Measurements from ENCODE around the gene AKAP13. TPM values are rescaled to one million over a fixed set of nuclear protein-coding genes. Genes with fewer than 3 reads are reported as not detected.

AKAP13 gene
- polyA plus RNA-seq, 1 donor from 2014 or later: 10.0 TPM

DNA sequence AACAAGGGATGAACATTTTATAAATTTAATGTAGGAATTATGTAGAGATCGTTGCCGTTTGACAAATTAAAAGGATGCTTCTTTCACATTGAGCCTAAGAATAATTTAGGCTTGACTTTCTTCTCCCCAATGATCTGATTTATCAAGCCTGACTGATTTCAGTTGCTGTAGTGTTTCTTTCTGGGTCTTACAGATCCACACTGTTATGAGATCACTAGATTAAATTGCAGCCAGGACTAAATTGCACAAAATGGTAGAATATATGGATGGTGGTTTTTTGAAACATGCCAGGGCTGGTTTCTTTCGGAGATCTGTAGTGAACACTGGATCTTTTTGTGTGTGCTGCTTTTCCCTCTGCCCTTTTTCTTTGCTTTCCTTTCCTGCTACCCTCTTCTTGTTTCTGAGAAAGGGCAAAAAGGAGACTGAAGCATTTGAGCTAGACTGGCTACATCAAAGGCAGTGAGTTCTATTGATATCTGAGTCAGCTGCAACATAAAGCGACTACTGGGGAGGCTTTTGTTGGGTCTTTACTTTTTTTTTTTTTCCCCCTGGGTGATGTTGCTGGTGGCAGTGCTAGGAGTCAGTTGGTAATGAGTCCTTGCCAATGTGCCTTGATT is 83.0 kb downstream of the AKAP13 start:
- Histone ChIP-seq H4K20me1 (ENCODE audit: insufficient read depth) (no peaks in the 10 kb centered on the region), H3K9me3 (ENCODE audit: low read length) (no peaks in the 10 kb centered on the region), H3K4me2 (ENCODE audit: low read length) (no peak overlapping the region), H3K27ac (ENCODE audit: low read length) (no peak overlapping the region), H3K36me3 (ENCODE audit: insufficient read depth, low read length) (no peaks in the 10 kb centered on the region), H3K27me3 (ENCODE audit: insufficient read depth, low read depth, low read length) (no peaks in the 10 kb centered on the region), H3K79me2 (replicated peaks; ENCODE audit: insufficient read depth, low read length) (no peaks in the 10 kb centered on the region), H3K4me3 (ENCODE audit: low read length) (no peak overlapping the region), H3F3A (ENCODE audit: insufficient read depth, low read length, poor library complexity, severe bottlenecking) (no peaks in the 10 kb centered on the region), H2AFZ (ENCODE audit: low read depth, low read length) (no peak overlapping the region), H3K9ac (ENCODE audit: low read length) (no peak overlapping the region), H3K9me2 (ENCODE audit: insufficient read depth, low read length) (no peaks in the 10 kb centered on the region)
- no peak for TF ChIP-seq EP300 (conservative IDR thresholded peaks at IDR 0.05; ENCODE audit: poor library complexity, severe bottlenecking)
- no peak for TF ChIP-seq RAD21 (conservative IDR thresholded peaks at IDR 0.05)
- no peak for TF ChIP-seq POLR2AphosphoS5 (IDR thresholded peaks at IDR 0.05)
- TF ChIP-seq TAF1 (IDR thresholded peaks at IDR 0.05; ENCODE audit: low read depth): no peak
- TF ChIP-seq, protein P1, sequence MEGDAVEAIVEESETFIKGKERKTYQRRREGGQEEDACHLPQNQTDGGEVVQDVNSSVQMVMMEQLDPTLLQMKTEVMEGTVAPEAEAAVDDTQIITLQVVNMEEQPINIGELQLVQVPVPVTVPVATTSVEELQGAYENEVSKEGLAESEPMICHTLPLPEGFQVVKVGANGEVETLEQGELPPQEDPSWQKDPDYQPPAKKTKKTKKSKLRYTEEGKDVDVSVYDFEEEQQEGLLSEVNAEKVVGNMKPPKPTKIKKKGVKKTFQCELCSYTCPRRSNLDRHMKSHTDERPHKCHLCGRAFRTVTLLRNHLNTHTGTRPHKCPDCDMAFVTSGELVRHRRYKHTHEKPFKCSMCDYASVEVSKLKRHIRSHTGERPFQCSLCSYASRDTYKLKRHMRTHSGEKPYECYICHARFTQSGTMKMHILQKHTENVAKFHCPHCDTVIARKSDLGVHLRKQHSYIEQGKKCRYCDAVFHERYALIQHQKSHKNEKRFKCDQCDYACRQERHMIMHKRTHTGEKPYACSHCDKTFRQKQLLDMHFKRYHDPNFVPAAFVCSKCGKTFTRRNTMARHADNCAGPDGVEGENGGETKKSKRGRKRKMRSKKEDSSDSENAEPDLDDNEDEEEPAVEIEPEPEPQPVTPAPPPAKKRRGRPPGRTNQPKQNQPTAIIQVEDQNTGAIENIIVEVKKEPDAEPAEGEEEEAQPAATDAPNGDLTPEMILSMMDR (IDR thresholded peaks at IDR 0.05; ENCODE audit: poor library complexity, severe bottlenecking): no peak
- no peak for TF ChIP-seq MXI1 (conservative IDR thresholded peaks at IDR 0.05; ENCODE audit: poor library complexity, severe bottlenecking)
- TF ChIP-seq, protein P2, sequence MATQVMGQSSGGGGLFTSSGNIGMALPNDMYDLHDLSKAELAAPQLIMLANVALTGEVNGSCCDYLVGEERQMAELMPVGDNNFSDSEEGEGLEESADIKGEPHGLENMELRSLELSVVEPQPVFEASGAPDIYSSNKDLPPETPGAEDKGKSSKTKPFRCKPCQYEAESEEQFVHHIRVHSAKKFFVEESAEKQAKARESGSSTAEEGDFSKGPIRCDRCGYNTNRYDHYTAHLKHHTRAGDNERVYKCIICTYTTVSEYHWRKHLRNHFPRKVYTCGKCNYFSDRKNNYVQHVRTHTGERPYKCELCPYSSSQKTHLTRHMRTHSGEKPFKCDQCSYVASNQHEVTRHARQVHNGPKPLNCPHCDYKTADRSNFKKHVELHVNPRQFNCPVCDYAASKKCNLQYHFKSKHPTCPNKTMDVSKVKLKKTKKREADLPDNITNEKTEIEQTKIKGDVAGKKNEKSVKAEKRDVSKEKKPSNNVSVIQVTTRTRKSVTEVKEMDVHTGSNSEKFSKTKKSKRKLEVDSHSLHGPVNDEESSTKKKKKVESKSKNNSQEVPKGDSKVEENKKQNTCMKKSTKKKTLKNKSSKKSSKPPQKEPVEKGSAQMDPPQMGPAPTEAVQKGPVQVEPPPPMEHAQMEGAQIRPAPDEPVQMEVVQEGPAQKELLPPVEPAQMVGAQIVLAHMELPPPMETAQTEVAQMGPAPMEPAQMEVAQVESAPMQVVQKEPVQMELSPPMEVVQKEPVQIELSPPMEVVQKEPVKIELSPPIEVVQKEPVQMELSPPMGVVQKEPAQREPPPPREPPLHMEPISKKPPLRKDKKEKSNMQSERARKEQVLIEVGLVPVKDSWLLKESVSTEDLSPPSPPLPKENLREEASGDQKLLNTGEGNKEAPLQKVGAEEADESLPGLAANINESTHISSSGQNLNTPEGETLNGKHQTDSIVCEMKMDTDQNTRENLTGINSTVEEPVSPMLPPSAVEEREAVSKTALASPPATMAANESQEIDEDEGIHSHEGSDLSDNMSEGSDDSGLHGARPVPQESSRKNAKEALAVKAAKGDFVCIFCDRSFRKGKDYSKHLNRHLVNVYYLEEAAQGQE (IDR thresholded peaks at IDR 0.05; ENCODE audit: borderline replicate concordance): no peak
- no peak for TF ChIP-seq EZH2 (IDR thresholded peaks at IDR 0.05; ENCODE audit: borderline replicate concordance, insufficient read depth, low read length, poor library complexity, severe bottlenecking)
- TF ChIP-seq SMC3 (conservative IDR thresholded peaks at IDR 0.05; ENCODE audit: poor library complexity): no peak

GRCh38 chr15:85463976-85464375 is 83.6 kb downstream of the AKAP13 start:
- Histone ChIP-seq H3K36me3 (ENCODE audit: insufficient read depth, low read length) (no peaks in the 10 kb centered on the region), H2AFZ (ENCODE audit: low read depth, low read length) (no peak overlapping the region), H3K9me2 (ENCODE audit: insufficient read depth, low read length) (no peaks in the 10 kb centered on the region), H3F3A (ENCODE audit: insufficient read depth, low read length, poor library complexity, severe bottlenecking) (no peaks in the 10 kb centered on the region), H4K20me1 (ENCODE audit: insufficient read depth) (no peaks in the 10 kb centered on the region), H3K9ac (ENCODE audit: low read length) (no peak overlapping the region), H3K4me3 (ENCODE audit: low read length) (no peak overlapping the region), H3K79me2 (replicated peaks; ENCODE audit: insufficient read depth, low read length) (peaks cover 4% of the 10 kb centered on the region), H3K27ac (ENCODE audit: low read length) (no peak overlapping the region), H3K4me2 (ENCODE audit: low read length) (no peak overlapping the region), H3K27me3 (ENCODE audit: insufficient read depth, low read depth, low read length) (no peaks in the 10 kb centered on the region), H3K9me3 (ENCODE audit: low read length) (no peaks in the 10 kb centered on the region)
- TF ChIP-seq TAF1 (IDR thresholded peaks at IDR 0.05; ENCODE audit: low read depth) (no peak), EZH2 (IDR thresholded peaks at IDR 0.05; ENCODE audit: borderline replicate concordance, insufficient read depth, low read length, poor library complexity, severe bottlenecking) (no peak), SMC3 (conservative IDR thresholded peaks at IDR 0.05; ENCODE audit: poor library complexity) (no peak), MXI1 (conservative IDR thresholded peaks at IDR 0.05; ENCODE audit: poor library complexity, severe bottlenecking) (no peak), EP300 (conservative IDR thresholded peaks at IDR 0.05; ENCODE audit: poor library complexity, severe bottlenecking) (no peak), RAD21 (conservative IDR thresholded peaks at IDR 0.05) (no peak), POLR2AphosphoS5 (IDR thresholded peaks at IDR 0.05) (no peak)
- TF ChIP-seq, protein P2 (IDR thresholded peaks at IDR 0.05; ENCODE audit: borderline replicate concordance): no peak
- TF ChIP-seq, protein P1 (IDR thresholded peaks at IDR 0.05; ENCODE audit: poor library complexity, severe bottlenecking): no peak

Data from neural cell (in vitro differentiated cells).